Prostate gland (tissue), 2 donors: Measurements from ENCODE around the gene FKBP9.
"Not testable (repeated sequence)": the region's sequence is repeated elsewhere in the genome, so short reads cannot be mapped to it uniquely, and the experiment has no call there.

Source experiments
- POLR2A ChIP-seq: fragments of 450-650 bp; IDR thresholded peaks from one replicate; pipeline ENCODE4 v1.6.1; 2016; ENCODE audit warnings: antibody characterized with exemption, mild to moderate bottlenecking
- TF ChIP-seq, protein P1 (sequence below), 4 experiments: fragments of 200-600 bp in 2 of 4; fragments of 450-650 bp in 2 of 4; sonication (generic) in 2 of 4; IDR thresholded peaks; 1 replicate in 3 of 4; 2 replicates in 1 of 4; pipeline ENCODE4 v1.5.1; 2016 to 2019; ENCODE audit warnings: antibody characterized with exemption in 4 of 4, mild to moderate bottlenecking in 2 of 4, moderate library complexity in 2 of 4

DNA sequence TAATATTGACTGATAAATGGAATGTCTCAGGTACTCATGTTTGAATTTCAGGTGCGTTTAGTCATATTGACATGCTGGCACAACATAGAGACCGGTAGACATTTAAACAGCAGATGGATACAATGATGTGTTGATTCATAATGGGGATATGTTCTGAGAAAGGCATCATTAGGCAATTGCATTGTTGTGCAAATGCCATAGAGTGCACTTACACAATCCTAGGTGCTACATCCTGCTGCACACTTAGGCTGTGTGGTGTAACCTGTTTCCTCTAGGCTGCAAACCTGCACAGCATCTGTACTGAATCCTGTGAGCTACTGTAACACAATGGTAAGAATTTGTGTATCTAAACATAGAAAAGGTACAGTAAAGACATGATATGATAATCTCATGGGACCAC, 19.9 kb downstream of the FKBP9 start:
- TF ChIP-seq, protein P1, sequence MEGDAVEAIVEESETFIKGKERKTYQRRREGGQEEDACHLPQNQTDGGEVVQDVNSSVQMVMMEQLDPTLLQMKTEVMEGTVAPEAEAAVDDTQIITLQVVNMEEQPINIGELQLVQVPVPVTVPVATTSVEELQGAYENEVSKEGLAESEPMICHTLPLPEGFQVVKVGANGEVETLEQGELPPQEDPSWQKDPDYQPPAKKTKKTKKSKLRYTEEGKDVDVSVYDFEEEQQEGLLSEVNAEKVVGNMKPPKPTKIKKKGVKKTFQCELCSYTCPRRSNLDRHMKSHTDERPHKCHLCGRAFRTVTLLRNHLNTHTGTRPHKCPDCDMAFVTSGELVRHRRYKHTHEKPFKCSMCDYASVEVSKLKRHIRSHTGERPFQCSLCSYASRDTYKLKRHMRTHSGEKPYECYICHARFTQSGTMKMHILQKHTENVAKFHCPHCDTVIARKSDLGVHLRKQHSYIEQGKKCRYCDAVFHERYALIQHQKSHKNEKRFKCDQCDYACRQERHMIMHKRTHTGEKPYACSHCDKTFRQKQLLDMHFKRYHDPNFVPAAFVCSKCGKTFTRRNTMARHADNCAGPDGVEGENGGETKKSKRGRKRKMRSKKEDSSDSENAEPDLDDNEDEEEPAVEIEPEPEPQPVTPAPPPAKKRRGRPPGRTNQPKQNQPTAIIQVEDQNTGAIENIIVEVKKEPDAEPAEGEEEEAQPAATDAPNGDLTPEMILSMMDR (IDR thresholded peaks at IDR 0.05) = not testable (repeated sequence)
- TF ChIP-seq POLR2A = not testable (repeated sequence)
